LNCaP clone FGC (cell line): Measurements from ENCODE around the gene TTC21A.
"Not testable (repeated sequence)": the region's sequence is repeated elsewhere in the genome, so short reads cannot be mapped to it uniquely, and the experiment has no call there.

Experiments used
- DNase-seq: peaks from one replicate; pipeline ENCODE4 v3.0.0-alpha.2; 2011; ENCODE audit warnings: low read depth
- H3K4me3 ChIP-seq: 2 replicates; pipeline ENCODE4 v1.5.1; 2011; ENCODE audit warnings: mild to moderate bottlenecking, low read depth, low read length, control low read depth
- CTCF ChIP-seq: IDR thresholded peaks from 2 replicates; pipeline ENCODE4 v1.5.1; 2012; ENCODE audit warnings: mild to moderate bottlenecking; ENCODE audit not compliant: control insufficient read depth, insufficient read depth; ENCODE audit errors: extremely low read depth

The TTC21A gene

GRCh38 chr3:39107388-39108199, at the start of gene TTC21A, which contains the start of gene GORASP1:
TSS of gene TTC21A (plus strand) at chr3:39107680. CDS start at chr3:39107838, 158 bp downstream.
TSS of gene GORASP1 (minus strand) at chr3:39107627. CDS start at chr3:39107541, 86 bp downstream.
- TF ChIP-seq CTCF: 0 out of 2 replicates have a peak, but pooled peaks have one; percentile 21
- DNase-seq: peak; percentile 79
- peak within 1 kb of the TSS; percentile 99 for H3K4me3 ChIP-seq

- not testable (repeated sequence) for DNase-seq, H3K4me3 ChIP-seq
Observed at GRCh38 chr3:39061228-39061627, 46.3 kb upstream of the TTC21A start.

- no peak overlapping the region for H3K4me3 ChIP-seq
- TF ChIP-seq CTCF: no peak
- no peak for DNase-seq
Observed at GRCh38 chr3:39062180-39062579, 45.3 kb upstream of the TTC21A start.

- no peak for DNase-seq
- TF ChIP-seq CTCF: no peak
- H3K4me3 ChIP-seq: no peak overlapping the region
Observed at GRCh38 chr3:39063143-39063542, 44.3 kb upstream of the TTC21A start.

GRCh38 chr3:39064646-39065045, 42.8 kb upstream of the TTC21A start:
- no peak for DNase-seq
- TF ChIP-seq CTCF: no peak
- H3K4me3 ChIP-seq: no peak overlapping the region

- no peak overlapping the region for H3K4me3 ChIP-seq
- DNase-seq: no peak
- peak; percentile 42; the same call in 1 of the 2 replicates for TF ChIP-seq CTCF
Observed at GRCh38 chr3:39065197-39065596, 42.3 kb upstream of the TTC21A start.

- no peak overlapping the region for H3K4me3 ChIP-seq
- TF ChIP-seq CTCF: no peak
- no peak for DNase-seq
Observed at GRCh38 chr3:39067286-39067685, 40.2 kb upstream of the TTC21A start.
